ENCODE data around the gene ABCC4.

The ABCC4 gene

GRCh38 chr13:95301183-95301967, at the start of gene ABCC4:
ABCC4 (minus strand) TSS chr13:95301451; CDS start chr13:95301314, 137 bp downstream.
- no peak for FAIRE-seq

DNA sequence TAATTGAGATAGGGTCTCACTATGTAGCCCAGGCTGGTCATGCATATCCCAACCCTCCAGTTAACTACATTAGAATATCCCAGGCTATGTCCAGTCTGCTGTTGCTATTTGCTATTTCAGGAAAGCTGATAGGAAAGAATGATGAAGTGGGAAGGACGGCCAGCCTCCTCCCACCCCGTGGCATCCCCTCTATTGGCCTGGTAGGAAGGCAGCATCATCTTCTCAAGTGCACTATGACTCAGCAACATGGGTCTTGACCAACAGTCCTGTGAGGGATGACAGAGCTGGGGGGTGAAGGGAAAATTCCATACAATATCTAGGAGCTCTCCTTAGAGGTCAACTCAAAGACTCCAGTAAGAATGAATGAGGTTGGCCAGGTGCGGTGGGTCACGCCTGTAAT, 48.0 kb upstream of the ABCC4 start:
- FAIRE-seq: no peak

DNA sequence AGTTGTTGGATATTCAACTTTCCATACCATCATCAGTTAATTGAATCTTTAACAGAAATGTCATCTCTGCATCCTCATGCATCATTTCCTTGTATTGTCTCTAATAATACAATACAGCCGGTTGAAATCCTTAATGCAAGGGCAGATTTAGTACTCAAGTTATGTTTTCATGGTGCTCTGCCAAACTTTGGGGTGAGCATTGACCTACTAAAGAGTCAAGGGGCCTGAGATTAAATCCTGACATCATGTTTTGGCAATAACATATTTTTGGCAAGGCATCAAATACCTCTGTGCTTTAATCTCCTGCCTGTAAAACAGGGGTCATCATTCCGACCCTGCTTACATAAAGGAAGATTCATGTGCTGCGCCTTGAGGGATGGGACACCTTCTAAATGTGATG, 42.7 kb upstream of the ABCC4 start:
- FAIRE-seq: no peak

DNA sequence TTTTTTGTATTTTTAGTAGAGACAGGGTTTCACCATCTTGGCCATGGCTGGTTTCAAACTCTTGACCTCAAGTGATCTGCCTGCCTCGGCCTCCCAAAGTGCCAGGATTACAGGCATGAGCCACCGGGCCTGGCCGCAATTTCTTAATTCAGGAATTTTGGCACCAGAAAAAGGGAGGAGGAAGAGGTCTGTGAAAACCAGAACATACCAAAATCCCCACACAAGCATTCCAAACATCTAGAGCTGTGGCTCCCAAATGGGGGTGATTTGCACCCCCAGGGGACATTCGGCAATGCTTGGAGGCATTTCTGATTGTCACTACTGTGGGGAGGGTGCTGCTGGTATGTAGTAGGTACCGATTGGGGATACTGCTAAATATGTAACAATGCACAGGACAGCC, 40.2 kb upstream of the ABCC4 start:
- no peak for FAIRE-seq

DNA sequence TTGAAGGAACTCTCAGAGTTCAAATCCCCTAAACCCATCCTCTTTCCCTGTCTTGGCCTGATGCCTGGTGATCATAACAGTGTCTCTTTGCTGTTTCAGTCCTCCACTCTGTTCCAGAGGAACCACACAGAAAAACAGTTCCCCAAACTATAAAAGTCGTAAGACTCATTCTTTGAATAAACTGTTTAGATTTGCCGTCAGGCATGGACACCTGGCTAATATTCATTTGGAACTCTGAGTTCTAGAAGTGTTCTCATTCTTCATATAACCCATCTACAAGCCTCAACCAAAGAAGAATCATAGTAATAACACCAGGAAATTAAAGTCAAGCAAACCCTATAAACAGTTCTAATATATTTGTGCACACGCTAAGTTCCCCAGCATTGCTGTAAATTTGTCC, 37.7 kb upstream of the ABCC4 start:
- FAIRE-seq: no peak

DNA sequence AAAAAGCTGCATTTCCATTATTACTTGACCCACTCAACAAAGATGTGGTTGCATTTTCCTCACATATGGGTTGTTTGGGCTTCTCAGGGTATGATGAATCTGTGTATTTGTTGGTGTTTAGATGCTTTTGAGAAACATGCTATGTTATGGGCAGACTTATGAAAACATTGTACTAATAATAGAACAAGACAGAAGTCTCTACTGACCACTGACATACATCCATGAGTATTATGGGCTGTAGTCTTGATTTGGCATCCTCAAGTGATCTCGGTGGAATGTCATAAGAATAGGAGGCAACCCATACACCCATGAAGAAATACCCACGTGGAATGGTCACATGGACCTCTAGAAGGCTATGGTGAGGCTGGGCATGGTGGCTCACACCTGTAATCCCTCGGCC, 36.3 kb upstream of the ABCC4 start:
- no peak for FAIRE-seq

DNA sequence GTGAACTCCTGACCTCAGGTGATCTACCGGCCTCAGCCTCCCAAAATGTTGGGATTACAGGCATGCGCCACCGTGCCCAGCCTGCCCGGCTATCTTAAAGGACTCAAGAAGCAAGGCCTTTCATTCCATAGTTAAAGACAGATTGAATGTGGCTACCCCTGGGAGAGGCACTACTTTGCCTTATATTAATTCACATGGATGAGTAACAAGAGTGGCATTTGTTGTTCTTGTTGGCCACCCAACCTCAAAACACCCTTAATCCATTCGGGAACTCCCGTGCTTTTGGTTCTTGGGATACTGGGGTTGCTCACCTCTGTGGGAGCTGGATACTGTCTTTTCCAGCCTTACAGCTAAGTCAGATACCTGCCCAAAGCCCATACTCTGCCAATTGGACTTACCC, 34.4 kb upstream of the ABCC4 start:
- no peak for FAIRE-seq

DNA sequence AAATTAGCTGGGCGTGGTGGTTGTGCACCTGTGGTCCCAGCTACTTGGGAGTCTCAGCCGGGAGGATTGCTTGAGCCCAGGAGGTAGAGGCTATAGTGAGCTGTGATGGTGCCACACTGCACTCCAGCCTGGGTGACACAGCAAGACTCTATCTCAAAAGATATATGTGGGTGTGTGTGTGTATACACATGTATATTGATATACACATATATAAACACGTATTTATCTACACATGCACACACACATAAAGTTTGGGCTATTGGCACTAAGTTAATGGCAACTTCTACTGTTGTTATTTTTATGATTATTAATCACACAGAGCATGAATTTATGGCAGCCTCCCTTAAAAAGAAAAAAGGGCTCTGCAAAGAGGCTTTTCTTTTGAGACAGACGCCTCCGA, 27.1 kb upstream of the ABCC4 start:
- FAIRE-seq: no peak

GRCh38 chr13:95327190-95327589, 25.9 kb upstream of the ABCC4 start:
- no peak for FAIRE-seq

- no peak for FAIRE-seq
Measured at GRCh38 chr13:95326695-95327094, 25.4 kb upstream of the ABCC4 start.

- FAIRE-seq: no peak
Measured at GRCh38 chr13:95325485-95325884, 24.2 kb upstream of the ABCC4 start.

DNA sequence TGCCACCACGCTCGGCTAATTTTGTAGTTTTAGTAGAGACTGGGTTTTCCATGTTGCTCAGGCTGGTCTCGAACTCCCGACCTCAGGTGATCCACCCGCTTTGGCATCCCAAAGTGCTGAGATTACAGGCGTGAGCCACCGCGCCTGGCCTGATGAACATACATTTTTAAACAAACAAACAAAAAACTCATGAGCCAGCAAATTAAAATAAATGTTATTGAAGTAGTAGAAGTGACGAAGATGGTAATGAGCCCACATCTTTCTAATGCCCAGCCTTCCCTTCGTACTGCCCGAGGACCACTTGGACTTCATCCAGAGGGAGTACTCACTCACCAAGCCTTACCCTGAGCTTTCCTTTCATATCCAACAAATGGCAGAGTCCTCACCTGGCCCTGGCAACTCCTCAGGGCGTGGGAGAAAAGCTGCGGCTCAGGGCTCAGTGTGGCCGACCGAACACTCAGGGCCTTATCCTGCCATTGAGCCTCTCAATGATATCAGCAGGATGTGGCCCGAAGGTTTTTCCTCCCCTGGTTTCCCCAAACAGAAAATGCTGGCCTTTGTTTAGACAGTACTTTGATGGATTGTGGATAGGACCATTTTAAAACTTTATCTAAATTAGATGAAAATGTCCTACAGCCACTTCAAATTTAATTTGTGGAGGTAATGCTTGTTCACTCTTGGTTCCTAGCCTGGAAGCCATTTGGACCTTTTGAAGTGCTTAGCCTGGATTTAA, 22.8 kb upstream of the ABCC4 start:
- FAIRE-seq: no peak

DNA sequence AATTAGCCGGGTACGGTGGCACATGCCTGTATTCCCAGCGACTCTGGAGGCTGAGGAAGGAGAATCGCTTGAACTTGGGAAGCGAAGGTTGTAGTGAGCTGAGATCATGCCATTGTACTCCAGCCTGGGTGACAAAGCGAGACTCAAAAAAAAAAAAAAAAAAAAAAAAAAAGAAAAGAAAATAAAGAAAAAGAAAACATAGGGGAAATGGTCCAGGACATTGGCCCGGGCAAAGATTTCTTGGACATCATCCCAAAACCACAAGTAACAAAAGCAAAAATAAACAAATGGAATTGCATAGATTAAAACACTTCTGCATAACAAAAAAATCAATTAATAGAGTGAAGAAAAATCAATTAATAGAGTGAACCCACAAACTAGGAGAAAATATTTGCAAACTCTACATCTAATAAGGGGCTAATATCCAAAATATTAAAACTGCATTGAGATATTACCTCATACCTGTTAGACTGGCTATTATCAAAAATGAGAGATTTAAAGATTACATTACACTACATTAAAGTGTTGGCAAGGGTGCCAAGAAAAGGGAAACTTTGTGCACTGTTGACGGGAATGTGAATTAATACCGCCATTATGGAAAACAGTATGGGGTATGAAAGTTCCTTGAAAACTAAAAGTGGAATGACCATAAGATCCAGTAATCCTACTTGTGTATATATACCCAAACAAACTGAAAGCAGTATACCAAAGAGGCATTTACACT, 18.5 kb upstream of the ABCC4 start:
- no peak for FAIRE-seq

- FAIRE-seq: no peak
Measured at GRCh38 chr13:95317039-95317989, 16.1 kb upstream of the ABCC4 start.

DNA sequence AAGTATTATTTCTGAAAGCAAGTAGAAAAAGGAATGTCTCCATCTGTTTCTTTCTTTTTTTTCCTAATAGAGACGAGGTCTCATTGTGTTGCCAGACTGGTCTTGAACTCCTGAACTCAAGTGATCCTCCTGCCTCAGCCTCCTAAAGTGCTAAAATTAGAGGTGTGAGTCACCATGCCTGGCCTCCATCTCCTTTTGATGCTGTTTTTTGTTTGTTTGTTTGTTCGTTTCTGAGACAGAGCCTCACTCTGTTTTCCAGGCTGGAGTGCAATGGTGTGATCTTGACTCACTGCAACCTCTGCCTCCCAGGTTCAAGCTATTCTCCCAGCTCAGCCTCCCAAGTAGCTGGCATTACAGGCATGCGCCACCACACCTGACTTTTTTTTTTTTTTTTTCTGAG, 14.5 kb upstream of the ABCC4 start:
- no peak for FAIRE-seq

GRCh38 chr13:95307507-95307906, 6.3 kb upstream of the ABCC4 start:
- FAIRE-seq: no peak

DNA sequence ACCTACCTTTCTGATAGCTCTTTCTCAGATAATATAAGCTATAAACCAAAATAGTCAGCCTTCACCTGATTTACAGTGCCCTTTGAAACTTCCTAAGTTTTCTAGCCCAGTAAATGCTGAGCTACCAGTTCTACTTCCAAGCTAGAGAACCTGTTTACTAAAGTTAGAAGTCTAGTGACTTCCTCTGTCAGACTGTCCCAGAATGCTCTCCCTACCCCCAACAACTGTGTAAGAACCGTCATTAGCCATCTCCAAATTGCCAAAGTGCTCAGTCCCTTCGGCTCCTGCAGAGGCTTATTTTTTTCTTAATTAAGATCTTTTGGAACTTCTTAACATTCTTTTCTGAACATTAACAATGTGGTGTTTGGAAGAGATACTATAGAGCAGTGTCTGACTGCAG, 3.2 kb upstream of the ABCC4 start:
- no peak for FAIRE-seq

- no peak for FAIRE-seq
Measured at GRCh38 chr13:95301968-95302393, 730 bp upstream of the ABCC4 start.

DNA sequence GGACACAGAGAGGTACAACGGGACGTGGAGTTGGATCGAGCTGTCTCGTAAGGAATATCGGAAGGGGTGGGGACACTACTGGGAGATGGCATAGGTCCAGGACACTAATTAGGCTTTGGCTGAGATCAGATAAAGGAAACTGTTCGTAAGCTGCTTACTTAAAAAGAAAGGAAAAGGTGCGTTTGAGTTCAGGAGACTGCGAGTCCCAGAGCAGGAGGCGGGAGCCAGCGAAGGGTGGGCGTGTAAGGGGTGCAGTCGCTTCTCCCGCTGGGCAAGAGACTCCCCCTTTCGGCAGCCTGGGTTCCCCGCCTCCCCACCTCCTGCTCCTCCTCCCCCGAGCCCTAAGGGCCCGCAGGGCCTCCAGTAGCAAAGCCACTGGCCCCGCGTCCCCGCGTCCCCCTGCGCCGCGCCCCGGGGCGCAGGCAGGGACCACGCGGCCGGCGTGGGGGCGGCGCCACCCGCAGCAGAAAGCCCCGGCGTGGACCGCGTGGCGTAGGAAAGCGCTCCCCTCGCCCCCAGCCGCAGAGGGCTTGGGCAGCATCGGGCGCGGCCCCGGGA, 547 bp downstream of the ABCC4 start:
- FAIRE-seq: no peak

GRCh38 chr13:95298971-95299621, 2.2 kb downstream of the ABCC4 start:
- FAIRE-seq: no peak

DNA sequence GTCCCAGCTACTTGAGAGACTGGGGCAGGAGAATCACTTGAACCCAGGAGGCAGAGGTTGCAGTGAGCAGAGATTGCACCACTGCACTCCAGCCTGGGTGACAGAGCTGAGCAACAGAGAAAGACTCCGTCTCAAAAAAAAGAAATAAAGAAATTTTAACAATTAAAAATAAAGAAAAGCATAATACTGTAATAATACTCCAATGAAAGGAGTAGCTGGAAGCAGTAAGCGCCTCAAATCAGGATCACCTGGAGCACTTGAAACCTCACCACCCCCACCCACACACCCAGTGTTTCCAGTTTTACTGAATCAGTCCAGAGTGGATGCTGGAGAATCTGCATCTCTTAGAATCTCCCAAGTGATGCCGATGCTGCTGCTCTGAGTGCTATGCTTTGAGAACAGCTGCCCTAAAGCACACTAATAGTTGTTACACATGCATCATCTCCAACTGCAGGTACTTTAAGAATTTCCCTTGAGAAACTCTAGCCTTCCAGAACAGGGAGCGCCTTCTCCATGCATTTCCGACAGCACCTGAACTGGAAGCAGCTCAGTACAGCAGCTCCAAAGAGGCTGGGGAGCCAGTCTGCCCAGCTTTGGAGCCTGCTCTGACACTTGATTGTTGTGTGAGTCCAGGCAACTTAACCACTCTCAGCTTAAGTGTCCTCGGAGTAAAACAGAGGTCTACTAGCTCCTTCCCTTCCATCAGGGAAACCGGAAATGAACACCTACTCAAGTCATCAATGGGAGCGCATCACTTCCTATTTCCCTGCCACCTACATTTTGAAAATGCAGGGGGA, 2.9 kb downstream of the ABCC4 start:
- FAIRE-seq: no peak
